HEK293T (cell line): ENCODE results near the gene CSGALNACT2.

Source experiments
- CTCF ChIA-PET: fragments of 350-600 bp; formaldehyde crosslinking; extraction: SDS; loops from one replicate; lab custom pipeline; 2021; ENCODE audit warnings: antibody characterized with exemption, inconsistent platforms; lab: Yijun Ruan, JAX
- POLR2A ChIA-PET: fragments of 350-600 bp; formaldehyde crosslinking; extraction: SDS; loops from one replicate; lab custom pipeline; 2020; ENCODE audit warnings: antibody characterized with exemption, inconsistent platforms; lab: Yijun Ruan, JAX
- DNase-seq: peaks from one replicate; pipeline ENCODE4 v3.0.0; 2012; ENCODE audit warnings: mixed read lengths; ENCODE audit errors: extremely low spot score
- ARNT ChIP-seq: fragments of 450-650 bp; IDR thresholded peaks from 2 replicates; pipeline ENCODE4 v1.6.1; 2017; ENCODE audit warnings: mild to moderate bottlenecking
- BHLHE40 ChIP-seq: fragments of 450-650 bp; IDR thresholded peaks from 2 replicates; pipeline ENCODE4 v1.6.1; 2016; ENCODE audit warnings: mild to moderate bottlenecking, moderate library complexity, borderline replicate concordance
- CTBP1 ChIP-seq: fragments of 450-650 bp; IDR thresholded peaks from 2 replicates; pipeline ENCODE4 v1.6.1; 2016; ENCODE audit warnings: borderline replicate concordance
- ELF4 ChIP-seq: fragments of 450-650 bp; IDR thresholded peaks from 2 replicates; pipeline ENCODE4 v1.6.1; 2017; ENCODE audit warnings: antibody characterized with exemption
- FOXA1 ChIP-seq: fragments of 450-650 bp; IDR thresholded peaks from 2 replicates; pipeline ENCODE4 v1.6.1; 2016; ENCODE audit warnings: mild to moderate bottlenecking
- FOXK2 ChIP-seq: fragments of 450-650 bp; IDR thresholded peaks from 2 replicates; pipeline ENCODE4 v1.6.1; 2016; ENCODE audit warnings: mild to moderate bottlenecking
- FOXM1 ChIP-seq: fragments of 450-650 bp; IDR thresholded peaks from 2 replicates; pipeline ENCODE4 v1.6.1; 2017; ENCODE audit warnings: mild to moderate bottlenecking, borderline replicate concordance
- HDGF ChIP-seq: fragments of 450-650 bp; IDR thresholded peaks from 2 replicates; pipeline ENCODE4 v1.6.1; 2017; ENCODE audit warnings: antibody characterized with exemption, borderline replicate concordance
- L3MBTL2 ChIP-seq: fragments of 450-650 bp; conservative IDR thresholded peaks from 2 replicates; pipeline ENCODE4 v1.6.1; 2016; ENCODE audit warnings: mild to moderate bottlenecking
- LEF1 ChIP-seq: fragments of 450-650 bp; IDR thresholded peaks from 2 replicates; pipeline ENCODE4 v1.6.1; 2017; ENCODE audit warnings: mild to moderate bottlenecking, borderline replicate concordance
- NFRKB ChIP-seq: fragments of 450-650 bp; IDR thresholded peaks from 2 replicates; pipeline ENCODE4 v1.6.1; 2016; ENCODE audit warnings: mild to moderate bottlenecking, moderate library complexity
- PKNOX1 ChIP-seq: fragments of 450-650 bp; IDR thresholded peaks from 2 replicates; pipeline ENCODE4 v1.6.1; 2016
- SP1 ChIP-seq: fragments of 450-650 bp; IDR thresholded peaks from 2 replicates; pipeline ENCODE4 v1.6.1; 2017
- SUZ12 ChIP-seq: fragments of 450-650 bp; IDR thresholded peaks from 2 replicates; pipeline ENCODE4 v1.6.1; 2016; ENCODE audit warnings: mild to moderate bottlenecking
- TARDBP ChIP-seq: fragments of 450-650 bp; IDR thresholded peaks from 2 replicates; pipeline ENCODE4 v1.6.1; 2016
- ZNF384 ChIP-seq: fragments of 450-650 bp; IDR thresholded peaks from 2 replicates; pipeline ENCODE4 v1.6.1; 2016

CSGALNACT2 gene

GRCh38 chr10:43211431-43212042 is 73.3 kb downstream of the CSGALNACT2 start:
- CTCF ChIA-PET, result interaction anchor here (0.7 kb wide), 1 partner anchor 9 kb away, joined by 4 read pairs; no protein-coding TSS in a partner anchor
- POLR2A ChIA-PET, result no interaction called here
- TF ChIP-seq LEF1, result no peak
- no peak for TF ChIP-seq ELF4
- TF ChIP-seq CTBP1, result no peak
- no peak for TF ChIP-seq ZNF384
- no peak for TF ChIP-seq PKNOX1
- no peak for TF ChIP-seq SP1
- no peak for TF ChIP-seq NFRKB
- no peak for DNase-seq

- CTCF ChIA-PET, result interaction anchor here (0.9 kb wide), 1 partner anchor 8 kb away, joined by 5 read pairs; no protein-coding TSS in a partner anchor
- POLR2A ChIA-PET, result no interaction called here
Observed at GRCh38 chr10:43212043-43212721, 73.9 kb downstream of the CSGALNACT2 start.

GRCh38 chr10:43214071-43214955 is 76.1 kb downstream of the CSGALNACT2 start:
- ChIA-PET CTCF (interaction anchor here (0.6 to 1.7 kb wide), 2 partner anchors 9 to 1252 kb away, joined by 3 to 8 read pairs; no protein-coding TSS in a partner anchor), POLR2A (no interaction called here)
- DNase-seq, result no peak
- TF ChIP-seq HDGF (no peak), NFRKB (no peak), LEF1 (no peak)

More at GRCh38 chr10:43212043-43212721, 73.9 kb downstream of the CSGALNACT2 start:
- no peak for DNase-seq
- TF ChIP-seq L3MBTL2, result no peak

GRCh38 chr10:43214956-43215561 is 76.8 kb downstream of the CSGALNACT2 start:
- CTCF ChIA-PET, result interaction anchor here (1.7 kb wide), 1 partner anchor 10 kb away, joined by 8 read pairs; no protein-coding TSS in a partner anchor
- TF ChIP-seq NFRKB (no peak), ELF4 (no peak), LEF1 (no peak), ZNF384 (no peak), BHLHE40 (no peak), SP1 (no peak), HDGF (no peak), FOXM1 (no peak), ARNT (no peak), SUZ12 (no peak), FOXK2 (no peak), TARDBP (no peak), FOXA1 (no peak), L3MBTL2 (no peak), PKNOX1 (no peak), CTBP1 (no peak)
- POLR2A ChIA-PET, result no interaction called here
- no peak for DNase-seq

GRCh38 chr10:43215758-43216455 is 77.7 kb downstream of the CSGALNACT2 start:
- no peak for TF ChIP-seq L3MBTL2
- no peak for TF ChIP-seq FOXM1
- no peak for TF ChIP-seq LEF1
- no peak for TF ChIP-seq CTBP1
- TF ChIP-seq TARDBP, result no peak
- TF ChIP-seq ELF4, result no peak
- TF ChIP-seq SP1, result no peak
- TF ChIP-seq FOXA1, result no peak
- no peak for TF ChIP-seq NFRKB
- no peak for TF ChIP-seq ARNT
- TF ChIP-seq FOXK2, result no peak
- TF ChIP-seq ZNF384, result no peak
- no peak for TF ChIP-seq SUZ12
- no peak for TF ChIP-seq HDGF
- TF ChIP-seq BHLHE40, result no peak
- no peak for TF ChIP-seq PKNOX1
- ChIA-PET CTCF (no interaction called here), POLR2A (no interaction called here)
- DNase-seq, result no peak
